Hepatocyte (in vitro differentiated cells): ENCODE measurements around the gene C5orf63. TPM values are rescaled to one million over a fixed set of nuclear protein-coding genes. Genes with fewer than 3 reads are reported as not detected.

ENCODE experiments used
- DNase-seq: peaks from one replicate; pipeline ENCODE4 v3.0.0-alpha.2; 2016; ENCODE audit warnings: low spot score
- H2AFZ ChIP-seq: fragments of 200-600 bp; sonication (generic); 2 replicates; pipeline ENCODE4 v1.6.0; 2016; ENCODE audit warnings: antibody characterized with exemption, mild to moderate bottlenecking
- H3K27ac ChIP-seq: fragments of 200-600 bp; sonication (generic); 2 replicates; pipeline ENCODE4 v1.5.1; 2016; ENCODE audit warnings: mild to moderate bottlenecking
- H3K27me3 ChIP-seq: fragments of 200-600 bp; sonication (generic); 2 replicates; pipeline ENCODE4 v1.6.1; 2016
- H3K36me3 ChIP-seq: fragments of 200-600 bp; sonication (generic); replicated peaks from 2 replicates; pipeline ENCODE4 v1.5.1; 2016; ENCODE audit warnings: low read depth; ENCODE audit not compliant: insufficient read depth
- H3K4me1 ChIP-seq: fragments of 200-600 bp; sonication (generic); 2 replicates; pipeline ENCODE4 v1.5.1; 2016; ENCODE audit warnings: mild to moderate bottlenecking, moderate library complexity; ENCODE audit not compliant: insufficient read depth
- H3K4me2 ChIP-seq: fragments of 200-600 bp; sonication (generic); 2 replicates; pipeline ENCODE4 v1.6.0; 2016
- H3K4me3 ChIP-seq: fragments of 200-600 bp; sonication (generic); 2 replicates; pipeline ENCODE4 v1.5.1; 2016; ENCODE audit warnings: mild to moderate bottlenecking
- H3K79me2 ChIP-seq: fragments of 200-600 bp; sonication (generic); 2 replicates; pipeline ENCODE4 v1.6.0; 2017; ENCODE audit warnings: mild to moderate bottlenecking
- H3K9me2 ChIP-seq: fragments of 200-600 bp; sonication (generic); replicated peaks from 2 replicates; pipeline ENCODE4 v1.6.0; 2017; ENCODE audit warnings: mild to moderate bottlenecking; ENCODE audit not compliant: insufficient read depth
- H3K9me3 ChIP-seq: fragments of 200-600 bp; sonication (generic); 2 replicates; pipeline ENCODE4 v1.5.1; 2016; ENCODE audit warnings: low read depth, mild to moderate bottlenecking
- H4K20me1 ChIP-seq: fragments of 200-600 bp; sonication (generic); 2 replicates; pipeline ENCODE4 v1.6.0; 2016; ENCODE audit warnings: mild to moderate bottlenecking; ENCODE audit not compliant: insufficient read depth, poor library complexity, severe bottlenecking
- CTCF ChIP-seq: fragments of 200-600 bp; sonication (generic); IDR thresholded peaks from 2 replicates; pipeline ENCODE4 v1.5.1; 2016; ENCODE audit warnings: antibody characterized with exemption, mild to moderate bottlenecking; ENCODE audit not compliant: poor library complexity
- EZH2 ChIP-seq: fragments of 200-600 bp; sonication (generic); IDR thresholded peaks from 2 replicates; pipeline ENCODE4 v1.6.1; 2016; ENCODE audit warnings: antibody characterized with exemption, mild to moderate bottlenecking, borderline replicate concordance
- EZH2phosphoT487 ChIP-seq: fragments of 200-600 bp; sonication (generic); IDR thresholded peaks from one replicate; pipeline ENCODE4 v1.6.1; 2018; ENCODE audit warnings: antibody characterized with exemption, mild to moderate bottlenecking, low read depth, moderate library complexity; ENCODE audit not compliant: unreplicated experiment, severe bottlenecking
- WGBS: methylation state at CpG from one replicate; pipeline ENCODE4 v1.1.6; 2016; ENCODE audit warnings: low lambda C conversion rate; ENCODE audit errors: missing lambda C conversion rate; 5-methylcytosine and 5-hydroxymethylcytosine counted together
- polyA plus RNA-seq: library from polyadenylated mRNA; unstranded; fragments of >200 nt; fragmentation: Nextera tagmentation; extraction: Ambion mirVana; gene quantifications from 2 replicates; pipeline ENCODE4 v1.2.1, GENCODE V29; 2016
- total RNA-seq: library from RNA; depleted of rRNA; stranded (reverse); fragments of >200 nt; gene quantifications from 2 replicates; pipeline ENCODE4 v1.2.3, GENCODE V29; 2014

The C5orf63 gene
- total and polyA plus RNA-seq, 2 experiments from 2014 or later, result 0.23 to 1.7 TPM

GRCh38 chr5:127096328-127096993, 23.2 kb upstream of the C5orf63 start:
- Histone ChIP-seq H3K36me3 (no peaks in the 10 kb centered on the region), H3K27me3 (no peaks in the 10 kb centered on the region), H4K20me1 (no peaks in the 10 kb centered on the region), H3K4me2 (no peak overlapping the region), H3K4me1 (no peaks in the 10 kb centered on the region), H3K4me3 (no peak overlapping the region), H3K27ac (no peak overlapping the region), H3K9me2 (no peaks in the 10 kb centered on the region), H3K79me2 (no peaks in the 10 kb centered on the region), H2AFZ (no peak overlapping the region), H3K9me3 (no peaks in the 10 kb centered on the region)
- no peak for TF ChIP-seq EZH2phosphoT487
- TF ChIP-seq EZH2, result no peak
- no peak for TF ChIP-seq CTCF
- no peak for DNase-seq
- 74% methylated on average over 9 of the region's 9 CpGs for WGBS

GRCh38 chr5:127094161-127094814, 21.0 kb upstream of the C5orf63 start:
- Histone ChIP-seq H3K4me1 (no peaks in the 10 kb centered on the region), H3K9me2 (no peaks in the 10 kb centered on the region), H3K36me3 (no peaks in the 10 kb centered on the region), H3K27me3 (no peaks in the 10 kb centered on the region), H3K27ac (no peak overlapping the region), H3K4me2 (no peak overlapping the region), H3K4me3 (no peak overlapping the region), H2AFZ (no peak overlapping the region), H3K79me2 (no peaks in the 10 kb centered on the region), H3K9me3 (no peaks in the 10 kb centered on the region), H4K20me1 (no peaks in the 10 kb centered on the region)
- no peak for DNase-seq
- TF ChIP-seq EZH2phosphoT487 (no peak), CTCF (no peak), EZH2 (no peak)
- 90% methylated on average over 2 of the region's 2 CpGs for WGBS

- Histone ChIP-seq H3K27ac (no peak overlapping the region), H3K9me2 (no peaks in the 10 kb centered on the region), H3K4me3 (no peak overlapping the region), H3K36me3 (no peaks in the 10 kb centered on the region), H2AFZ (no peak overlapping the region), H3K4me2 (no peak overlapping the region), H3K27me3 (no peaks in the 10 kb centered on the region), H3K9me3 (no peaks in the 10 kb centered on the region), H3K79me2 (no peaks in the 10 kb centered on the region), H3K4me1 (peaks cover 8% of the 10 kb centered on the region), H4K20me1 (no peaks in the 10 kb centered on the region)
- TF ChIP-seq EZH2 (no peak), EZH2phosphoT487 (no peak), CTCF (no peak)
- 50% methylated on average over 3 of the region's 3 CpGs for WGBS
- DNase-seq, result no peak
Measured at GRCh38 chr5:127092690-127093089, 19.4 kb upstream of the C5orf63 start.
